Skeletal muscle tissue (tissue), 4 donors: Measurements from ENCODE around the gene CDV3. TPM values are rescaled to one million over a fixed set of nuclear protein-coding genes. Genes with fewer than 3 reads are reported as not detected.

Experiments used
- H3K27ac ChIP-seq: one replicate; pipeline ENCODE4 v1.7.0; 2013; ENCODE audit warnings: mild to moderate bottlenecking, low read depth, low read length, inconsistent platforms
- H3K27me3 ChIP-seq, 3 donors: one replicate each; pipeline ENCODE4 v1.7.0; 2013; ENCODE audit warnings: low read length in 3 of 3; ENCODE audit not compliant: control insufficient read depth in 3 of 3, insufficient read depth in 3 of 3
- H3K36me3 ChIP-seq, 3 donors: one replicate each; pipeline ENCODE4 v1.7.0; 2013; ENCODE audit warnings: low read length in 3 of 3; ENCODE audit not compliant: control insufficient read depth in 3 of 3, insufficient read depth in 3 of 3
- H3K4me1 ChIP-seq, 3 donors: one replicate each; pipeline ENCODE4 v1.7.0; 2013; ENCODE audit warnings: low read length in 3 of 3, mild to moderate bottlenecking in 3 of 3; ENCODE audit not compliant: control insufficient read depth in 3 of 3, insufficient read depth in 3 of 3
- H3K4me3 ChIP-seq, 3 donors: one replicate each; pipeline ENCODE4 v1.7.0; 2013; ENCODE audit warnings: low read length in 3 of 3
- H3K9ac ChIP-seq, 3 donors: one replicate each; pipeline ENCODE4 v1.7.0; 2013; ENCODE audit warnings: low read length in 3 of 3, mild to moderate bottlenecking in 3 of 3, moderate library complexity in 2 of 3, low read depth in 1 of 3
- H3K9me3 ChIP-seq, 3 donors: one replicate each; pipeline ENCODE4 v1.7.0; 2013; ENCODE audit warnings: low read length in 3 of 3; ENCODE audit not compliant: control insufficient read depth in 3 of 3
- total RNA-seq: library from RNA; depleted of rRNA; stranded (reverse); fragments of >200 nt; gene quantifications from one replicate; pipeline ENCODE4 v1.2.3, GENCODE V29; 2014
- donor health status: Osteomylitis.

CDV3 gene
- total RNA-seq, 1 donor from 2014 or later, result 121 TPM

- Histone ChIP-seq H3K4me1 (peaks cover 33 to 41% (median 36%) of the 10 kb centered on the region in 3 donors), H3K27me3 (no peaks in the 10 kb centered on the region), H3K36me3 (peaks cover 13 to 25% (median 20%) of the 10 kb centered on the region in 3 donors), H3K9ac (no peak overlapping the region), H3K9me3 (no peaks in the 10 kb centered on the region), H3K27ac (peak overlapping the region; percentile 10), H3K4me3 (peak overlapping the region in 1 of 3 donors; percentile 39)
Measured at GRCh38 chr3:133576169-133576568, 2.7 kb downstream of the CDV3 start.

GRCh38 chr3:133578548-133579191 is 5.2 kb downstream of the CDV3 start:
- Histone ChIP-seq H3K9me3 (no peaks in the 10 kb centered on the region), H3K4me3 (peak overlapping the region in 1 of 3 donors; percentile 26), H3K36me3 (peaks cover 17 to 36% (median 33%) of the 10 kb centered on the region in 3 donors), H3K27ac (no peak overlapping the region), H3K27me3 (no peaks in the 10 kb centered on the region), H3K9ac (peak overlapping the region in 1 of 3 donors; percentile 47), H3K4me1 (peaks cover 27 to 36% (median 32%) of the 10 kb centered on the region in 3 donors)

GRCh38 chr3:133583396-133583795 is 9.9 kb downstream of the CDV3 start:
- no peak overlapping the region for H3K9ac ChIP-seq
- H3K27ac ChIP-seq, result no peak overlapping the region
- H3K36me3 ChIP-seq, result peaks cover 35 to 59% (median 56%) of the 10 kb centered on the region in 3 donors
- no peak overlapping the region for H3K4me3 ChIP-seq
- H3K4me1 ChIP-seq, result peaks cover 3 to 10% (median 8%) of the 10 kb centered on the region in 3 donors
- H3K9me3 ChIP-seq, result no peaks in the 10 kb centered on the region
- H3K27me3 ChIP-seq, result no peaks in the 10 kb centered on the region

- H3K9ac ChIP-seq, result no peak overlapping the region
- peaks cover 32 to 62% (median 50%) of the 10 kb centered on the region in 3 donors for H3K36me3 ChIP-seq
Measured at GRCh38 chr3:133588035-133588434, 14.5 kb downstream of the CDV3 start.

GRCh38 chr3:133588784-133589465 is 15.4 kb downstream of the CDV3 start:
- Histone ChIP-seq H3K36me3 (peaks cover 30 to 54% (median 42%) of the 10 kb centered on the region in 3 donors), H3K27me3 (no peaks in the 10 kb centered on the region), H3K9ac (no peak overlapping the region), H3K27ac (no peak overlapping the region), H3K4me1 (peaks cover 0 to 4% (median 0%) of the 10 kb centered on the region in 3 donors), H3K9me3 (no peaks in the 10 kb centered on the region), H3K4me3 (no peak overlapping the region)

More at GRCh38 chr3:133588035-133588434, 14.5 kb downstream of the CDV3 start:
- Histone ChIP-seq H3K4me3 (no peak overlapping the region), H3K4me1 (peaks cover 0 to 4% (median 0%) of the 10 kb centered on the region in 3 donors), H3K9me3 (no peaks in the 10 kb centered on the region), H3K27me3 (no peaks in the 10 kb centered on the region), H3K27ac (no peak overlapping the region)

- no peak overlapping the region for H3K9ac ChIP-seq
- H3K36me3 ChIP-seq, result peaks cover 26 to 48% (median 37%) of the 10 kb centered on the region in 3 donors
- no peaks in the 10 kb centered on the region for H3K27me3 ChIP-seq
- no peak overlapping the region for H3K4me3 ChIP-seq
- H3K27ac ChIP-seq, result no peak overlapping the region
- no peaks in the 10 kb centered on the region for H3K9me3 ChIP-seq
- H3K4me1 ChIP-seq, result peaks cover 0 to 4% (median 0%) of the 10 kb centered on the region in 3 donors
Measured at GRCh38 chr3:133589503-133589902, 16.0 kb downstream of the CDV3 start.

GRCh38 chr3:133591271-133591742 is 17.8 kb downstream of the CDV3 start:
- no peak overlapping the region for H3K27ac ChIP-seq
- H3K9ac ChIP-seq, result no peak overlapping the region
- peaks cover 12 to 32% (median 26%) of the 10 kb centered on the region in 3 donors for H3K36me3 ChIP-seq
- no peaks in the 10 kb centered on the region for H3K9me3 ChIP-seq
- no peak overlapping the region for H3K4me3 ChIP-seq
- H3K27me3 ChIP-seq, result no peaks in the 10 kb centered on the region
- peaks cover 0 to 4% (median 0%) of the 10 kb centered on the region in 3 donors for H3K4me1 ChIP-seq

- Histone ChIP-seq H3K9me3 (no peaks in the 10 kb centered on the region), H3K9ac (no peak overlapping the region), H3K27me3 (no peaks in the 10 kb centered on the region), H3K36me3 (peaks cover 7 to 20% (median 13%) of the 10 kb centered on the region in 3 donors), H3K4me1 (peaks cover 0 to 4% (median 0%) of the 10 kb centered on the region in 3 donors), H3K27ac (no peak overlapping the region), H3K4me3 (no peak overlapping the region)
Measured at GRCh38 chr3:133592843-133593242, 19.4 kb downstream of the CDV3 start.

- Histone ChIP-seq H3K4me3 (no peak overlapping the region), H3K36me3 (peaks cover 5 to 16% (median 10%) of the 10 kb centered on the region in 3 donors), H3K4me1 (peaks cover 0 to 4% (median 0%) of the 10 kb centered on the region in 3 donors), H3K9ac (no peak overlapping the region), H3K27me3 (no peaks in the 10 kb centered on the region), H3K9me3 (no peaks in the 10 kb centered on the region), H3K27ac (no peak overlapping the region)
Measured at GRCh38 chr3:133593243-133593642, 19.8 kb downstream of the CDV3 start.

- Histone ChIP-seq H3K27me3 (no peaks in the 10 kb centered on the region), H3K27ac (no peak overlapping the region), H3K4me3 (no peak overlapping the region), H3K9ac (no peak overlapping the region), H3K4me1 (no peaks in the 10 kb centered on the region), H3K9me3 (no peaks in the 10 kb centered on the region), H3K36me3 (peaks cover 0 to 2% (median 0%) of the 10 kb centered on the region in 3 donors)
Measured at GRCh38 chr3:133595341-133595740, 21.9 kb downstream of the CDV3 start.
